GM12873 (cell line): ENCODE results near the gene ATE1.

Experiments used
- TF ChIP-seq, protein P1 (sequence below): IDR thresholded peaks from 2 replicates; pipeline ENCODE4 v1.5.1; 2012; ENCODE audit warnings: low read depth, mild to moderate bottlenecking, moderate library complexity, low read length, control low read depth; ENCODE audit not compliant: insufficient read depth; ENCODE audit errors: missing control alignments

ATE1 gene

DNA sequence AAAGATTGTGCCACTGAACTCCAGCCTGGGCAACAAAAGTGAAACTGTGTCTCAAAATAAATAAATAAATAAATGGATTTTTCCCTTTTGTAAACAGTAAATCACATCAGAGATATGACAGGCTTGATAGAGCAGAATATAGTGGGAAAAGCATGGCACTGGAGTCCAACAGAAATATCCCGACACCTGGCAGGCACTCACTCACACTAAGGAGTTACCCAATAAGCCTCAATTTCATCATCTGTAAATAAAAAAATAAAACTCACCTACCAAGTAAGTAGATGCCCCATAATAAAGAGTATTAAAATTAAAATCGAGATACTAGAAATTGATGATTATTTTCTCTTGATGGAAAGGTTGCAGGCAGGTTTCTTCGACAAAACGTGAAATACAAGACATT, 1.7 kb downstream of the ATE1 start:
- TF ChIP-seq, protein P1, sequence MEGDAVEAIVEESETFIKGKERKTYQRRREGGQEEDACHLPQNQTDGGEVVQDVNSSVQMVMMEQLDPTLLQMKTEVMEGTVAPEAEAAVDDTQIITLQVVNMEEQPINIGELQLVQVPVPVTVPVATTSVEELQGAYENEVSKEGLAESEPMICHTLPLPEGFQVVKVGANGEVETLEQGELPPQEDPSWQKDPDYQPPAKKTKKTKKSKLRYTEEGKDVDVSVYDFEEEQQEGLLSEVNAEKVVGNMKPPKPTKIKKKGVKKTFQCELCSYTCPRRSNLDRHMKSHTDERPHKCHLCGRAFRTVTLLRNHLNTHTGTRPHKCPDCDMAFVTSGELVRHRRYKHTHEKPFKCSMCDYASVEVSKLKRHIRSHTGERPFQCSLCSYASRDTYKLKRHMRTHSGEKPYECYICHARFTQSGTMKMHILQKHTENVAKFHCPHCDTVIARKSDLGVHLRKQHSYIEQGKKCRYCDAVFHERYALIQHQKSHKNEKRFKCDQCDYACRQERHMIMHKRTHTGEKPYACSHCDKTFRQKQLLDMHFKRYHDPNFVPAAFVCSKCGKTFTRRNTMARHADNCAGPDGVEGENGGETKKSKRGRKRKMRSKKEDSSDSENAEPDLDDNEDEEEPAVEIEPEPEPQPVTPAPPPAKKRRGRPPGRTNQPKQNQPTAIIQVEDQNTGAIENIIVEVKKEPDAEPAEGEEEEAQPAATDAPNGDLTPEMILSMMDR = no peak

DNA sequence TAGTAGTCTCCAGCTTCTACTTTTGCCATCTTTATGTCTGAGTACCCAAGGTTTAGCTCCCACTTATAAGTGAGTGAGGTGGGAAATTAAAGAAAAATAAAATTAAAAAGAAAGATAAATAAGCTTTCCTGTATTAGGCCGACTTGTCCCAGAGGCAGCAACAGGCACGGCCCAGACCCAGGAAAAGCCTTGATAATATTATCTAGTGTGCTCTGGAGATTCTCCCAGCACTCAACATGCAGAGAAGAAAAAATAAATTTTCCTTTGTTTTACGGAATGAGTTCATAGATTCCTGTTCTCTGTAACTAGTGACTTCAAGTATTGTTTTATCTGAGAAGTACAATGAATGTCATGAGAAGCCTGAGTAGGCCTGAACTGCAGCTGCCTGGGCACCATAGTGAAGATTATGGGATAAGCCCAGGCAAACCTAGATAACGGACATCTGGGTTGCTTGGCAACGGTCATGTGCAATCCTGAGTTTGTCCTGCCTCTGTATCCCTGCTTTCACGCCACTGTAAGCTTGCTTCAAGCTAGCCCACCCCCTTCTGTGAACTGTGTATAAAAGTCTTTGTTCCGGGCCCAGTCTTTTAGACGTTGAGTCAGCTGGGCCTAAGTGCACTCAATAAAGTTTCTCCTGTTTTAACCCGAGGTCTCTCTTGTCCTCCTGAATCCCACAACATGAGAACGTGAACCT, 6.4 kb downstream of the ATE1 start:
- TF ChIP-seq, protein P1 = no peak

DNA sequence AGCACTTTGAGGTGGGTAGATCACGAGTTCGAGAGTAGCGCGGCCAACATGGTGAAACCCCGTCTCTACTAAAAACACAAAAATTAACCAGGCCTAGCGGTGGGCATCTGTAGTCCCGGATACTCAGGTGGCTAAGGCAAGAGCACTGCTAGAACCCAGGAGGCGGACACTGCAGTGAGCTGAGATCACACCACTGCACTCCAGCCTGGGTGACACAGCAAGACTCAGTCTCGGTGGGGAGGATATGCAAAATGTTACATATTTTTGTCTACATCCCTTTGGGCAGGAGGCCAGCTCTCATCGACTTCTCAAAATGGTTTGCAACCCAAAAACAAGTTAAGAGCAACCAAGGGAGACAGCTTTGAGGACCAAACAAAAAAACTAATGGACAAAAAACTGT, 8.2 kb downstream of the ATE1 start:
- TF ChIP-seq, protein P1 = no peak

DNA sequence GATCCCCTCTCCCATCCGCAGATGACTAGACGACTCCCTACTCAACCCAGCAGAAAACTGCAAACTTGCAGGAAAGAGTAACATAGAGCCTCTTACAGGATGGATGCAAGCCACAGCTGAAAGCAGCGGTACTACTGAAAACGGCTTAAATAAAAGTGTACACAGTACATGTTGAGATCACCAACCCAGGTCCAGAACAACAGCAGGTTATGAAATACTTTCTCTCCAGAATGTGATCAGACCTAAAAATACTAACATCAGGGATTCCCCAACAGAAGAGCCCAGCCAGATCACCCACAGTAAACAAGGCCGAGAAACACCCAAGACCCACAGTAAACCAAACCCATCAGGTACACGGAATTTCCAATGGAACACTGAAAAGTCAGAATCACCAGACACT, 13.2 kb downstream of the ATE1 start:
- TF ChIP-seq, protein P1 = no peak

DNA sequence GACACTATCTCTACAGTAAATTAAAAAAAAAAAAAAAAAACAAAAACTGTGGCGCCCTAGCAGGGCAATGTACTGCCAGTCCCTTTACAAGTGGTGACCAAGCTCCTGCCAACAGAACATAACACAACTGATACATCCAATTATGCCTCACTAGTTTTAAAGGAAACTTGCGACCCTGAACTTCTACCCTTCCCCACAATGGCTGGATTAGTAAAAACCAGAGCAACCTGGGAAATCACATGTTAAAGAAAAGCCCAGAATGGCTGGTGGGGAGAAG, 16.5 kb downstream of the ATE1 start:
- TF ChIP-seq, protein P1 = no peak

DNA sequence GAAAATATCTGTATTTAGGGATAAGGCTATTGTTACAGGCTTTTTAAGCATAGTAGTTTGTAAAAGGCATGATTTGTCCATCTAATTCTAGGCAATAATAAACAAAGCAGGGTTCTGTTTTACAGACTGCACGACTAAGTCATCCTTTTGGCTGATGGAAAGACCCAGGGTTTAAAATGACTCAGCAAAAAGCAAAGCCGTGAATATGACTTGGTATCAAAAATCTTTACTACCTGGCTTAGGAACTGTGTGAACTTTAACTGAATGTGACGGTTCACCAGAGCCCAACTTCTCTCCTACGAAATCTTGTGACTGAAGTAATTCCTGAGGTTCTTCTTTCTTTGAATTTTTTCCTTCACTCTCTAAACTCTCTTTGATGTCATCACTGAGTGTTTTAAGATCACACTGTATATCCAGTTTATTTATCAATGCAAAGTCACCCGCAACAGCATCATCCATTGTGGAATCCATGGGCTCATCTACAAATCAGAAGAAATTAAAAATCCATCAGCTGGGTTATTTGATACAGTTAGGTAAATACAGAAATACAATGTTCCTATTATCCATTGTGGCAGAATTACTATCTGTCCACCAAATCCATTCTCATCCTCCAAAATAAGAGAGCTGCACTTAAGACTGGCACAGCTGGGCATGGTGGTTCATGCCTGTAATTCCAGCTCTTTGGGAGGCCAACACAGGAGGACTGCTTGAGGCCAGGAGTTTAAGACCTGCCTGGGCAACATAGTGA, 17.0 kb downstream of the ATE1 start:
- TF ChIP-seq, protein P1 = no peak

DNA sequence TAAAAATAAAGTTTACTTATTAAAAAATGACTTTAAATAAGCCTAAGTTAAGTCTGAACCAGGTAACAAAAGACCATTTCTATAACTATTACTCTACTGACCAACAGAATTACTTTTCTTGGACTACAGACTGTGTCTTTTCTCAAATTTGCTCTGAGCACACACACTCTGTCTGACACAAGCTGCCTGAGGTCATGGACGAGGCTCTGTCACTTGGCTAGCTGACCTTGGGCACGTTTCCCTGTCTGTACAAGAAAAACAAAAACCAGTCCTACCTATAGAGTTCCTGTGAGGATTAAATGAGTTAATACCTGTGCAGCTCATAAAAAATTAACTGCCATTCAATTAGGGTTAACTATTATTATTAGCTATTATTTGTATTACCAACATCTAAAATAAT, 22.9 kb downstream of the ATE1 start:
- TF ChIP-seq, protein P1 = no peak
